Mesenteric fat pad (tissue), 1 donor: Measurements from ENCODE around the gene SORBS2. TPM values are rescaled to one million over a fixed set of nuclear protein-coding genes. Genes with fewer than 3 reads are reported as not detected.

Source experiments
- DNase-seq: peaks from one replicate; pipeline ENCODE4 v3.0.0-alpha.2; 2020; ENCODE audit warnings: low spot score
- total RNA-seq: library from RNA; stranded (reverse); fragmentation: NEBNext Ultra II Directional; extraction: Animal tissue kit (Norgen Biotek cat#: 25700); gene quantifications from one replicate; pipeline ENCODE4 v1.2.1, GENCODE V29; 2021
- donor health status: DM: yes; HTN: yes; CAD: no.

SORBS2 gene
- total RNA-seq, 1 donor from 2014 or later = 17.5 TPM

DNA sequence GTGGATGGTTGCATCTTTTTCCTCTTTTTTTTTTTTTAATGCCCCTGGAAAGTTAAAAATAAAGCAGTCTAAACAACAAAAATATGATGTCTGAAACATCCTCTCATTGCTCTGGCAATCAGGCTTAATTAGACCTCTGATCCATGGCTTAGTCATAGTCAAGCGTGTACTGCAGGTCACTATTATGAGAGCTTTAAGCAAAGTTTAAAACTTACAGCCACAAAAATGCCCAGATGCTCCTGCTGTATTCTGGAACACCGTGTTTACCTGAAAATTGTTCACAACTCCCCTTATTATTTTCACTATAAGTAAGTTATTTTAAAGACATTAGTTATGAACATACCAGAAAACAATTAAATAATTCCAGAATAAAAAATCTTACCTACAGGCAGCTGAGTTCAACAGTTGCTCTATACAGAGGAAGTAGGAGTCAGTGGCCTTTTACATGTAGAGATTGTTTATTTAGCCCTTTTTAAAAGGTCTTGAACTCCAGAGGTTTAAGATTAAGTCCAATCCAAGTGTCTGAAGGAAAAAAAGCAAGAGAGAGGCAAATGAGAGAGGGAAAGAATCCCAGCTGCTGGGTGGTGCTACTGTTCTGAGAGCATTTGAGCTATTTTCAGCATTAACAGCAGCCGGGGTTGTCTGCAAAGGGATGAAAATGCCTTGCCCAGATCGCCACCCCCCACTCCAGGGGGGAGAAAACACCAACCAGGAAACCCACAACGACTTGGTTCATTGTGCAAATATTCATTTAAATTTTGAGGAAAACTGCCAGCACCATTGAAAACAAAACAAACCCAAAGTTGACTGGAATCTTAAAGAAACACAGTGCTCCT lies 36.9 kb downstream of the SORBS2 start:
- no peak for DNase-seq

DNA sequence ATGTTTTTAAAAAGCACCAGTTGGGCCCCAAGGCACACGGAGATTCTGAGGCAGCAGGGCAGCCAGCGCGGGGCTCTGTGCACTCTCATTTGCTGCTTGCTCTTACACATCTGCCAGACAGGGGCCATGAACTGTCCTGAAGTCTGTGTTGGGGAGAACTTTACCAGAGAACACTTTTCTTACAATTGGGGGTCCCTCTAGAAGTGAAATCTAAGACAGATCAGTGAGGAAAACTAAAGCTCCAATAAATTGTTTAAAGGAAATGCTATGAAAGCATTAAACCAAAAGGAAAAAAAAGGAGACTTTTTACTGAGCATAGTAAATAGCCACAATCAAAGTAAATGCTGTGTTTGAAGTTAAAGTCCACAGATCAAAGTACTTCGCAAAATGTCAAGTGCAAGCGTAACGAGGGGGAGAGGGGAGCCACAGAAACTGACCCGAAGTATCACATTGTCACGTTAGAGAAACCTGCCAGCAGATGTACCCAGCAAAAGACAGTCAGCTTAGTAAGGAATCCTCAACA lies 37.8 kb downstream of the SORBS2 start:
- no peak for DNase-seq

DNA sequence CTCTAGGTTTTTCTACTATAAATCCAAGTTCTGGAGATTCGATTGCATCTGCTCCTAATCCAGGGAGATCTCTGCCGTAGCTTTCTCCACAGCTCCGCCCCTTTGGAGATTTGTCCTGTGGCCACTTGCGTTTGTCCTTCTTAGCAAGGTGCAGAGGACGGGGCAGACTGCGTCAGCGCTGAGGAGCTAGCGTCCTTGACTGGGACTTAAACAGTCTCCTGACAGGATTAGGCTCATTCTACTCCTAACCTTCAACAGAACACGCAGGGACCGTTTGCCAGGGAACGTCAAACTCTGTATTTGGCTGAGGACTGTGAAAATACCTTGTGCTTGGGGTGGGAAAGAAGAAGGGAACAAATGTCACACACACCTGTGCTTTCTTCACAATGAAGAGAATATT lies 38.6 kb downstream of the SORBS2 start:
- no peak for DNase-seq

DNA sequence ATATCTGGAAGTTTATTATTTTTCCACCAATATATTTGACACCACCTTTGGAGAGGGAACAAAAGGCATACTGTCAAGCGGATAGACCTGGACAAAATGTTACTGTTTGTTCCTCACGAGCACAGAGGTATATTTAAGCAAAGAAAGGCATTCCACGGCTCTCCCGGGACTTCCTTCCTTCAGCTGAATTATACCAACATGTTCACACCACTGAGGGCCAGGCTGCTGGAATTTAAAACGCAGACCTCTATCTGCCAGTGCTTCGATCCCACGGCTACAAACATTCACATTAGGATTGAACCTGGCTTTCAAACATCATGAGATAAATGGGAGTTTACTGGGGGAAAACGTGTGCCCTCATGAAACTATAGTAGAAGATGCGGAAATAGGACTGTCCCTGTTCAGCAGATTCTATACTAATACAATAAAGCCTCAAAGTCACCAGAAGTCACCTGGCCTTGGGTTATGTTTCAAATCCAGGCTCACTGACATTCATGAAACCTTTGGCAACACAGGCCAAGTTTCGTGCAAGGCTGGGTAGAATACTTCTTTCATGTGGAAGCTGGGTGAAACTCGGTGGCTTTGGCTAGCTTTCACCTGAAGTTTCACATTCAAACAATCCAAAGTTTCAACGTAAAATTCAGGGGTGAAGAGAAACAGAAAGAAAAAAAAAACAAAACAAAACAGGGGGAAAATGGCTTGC lies 39.5 kb downstream of the SORBS2 start:
- no peak for DNase-seq

DNA sequence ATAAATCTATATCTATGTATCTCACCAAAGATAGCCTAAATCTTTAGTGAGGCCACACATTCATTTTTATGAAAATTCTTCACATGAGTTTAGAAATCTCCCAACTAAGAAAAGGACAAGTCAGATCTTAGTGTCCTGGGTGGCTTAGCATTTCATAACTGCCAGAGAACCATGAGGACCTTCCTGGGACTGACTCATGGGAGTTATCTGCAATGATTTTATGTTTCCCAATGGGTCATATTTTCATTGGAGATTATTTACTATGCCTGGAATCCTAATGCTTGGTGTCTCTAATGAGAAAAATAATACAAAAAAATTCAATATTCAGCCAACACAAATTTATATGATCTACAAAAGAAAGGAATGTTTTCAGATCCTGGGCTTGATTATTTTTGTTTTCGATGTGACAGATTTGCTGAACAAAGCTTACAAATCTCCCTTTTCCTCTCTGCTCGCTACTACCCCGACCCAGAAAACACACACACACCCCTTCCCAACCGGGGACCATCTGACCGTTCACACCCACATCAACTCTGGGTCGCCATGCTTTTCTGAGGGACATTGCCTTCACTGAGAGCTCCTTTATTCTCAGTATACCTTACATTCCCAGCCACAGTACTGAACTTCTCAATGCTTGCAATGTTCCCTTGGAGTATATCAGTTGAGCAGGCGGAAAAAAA lies 40.1 kb downstream of the SORBS2 start:
- DNase-seq = no peak

DNA sequence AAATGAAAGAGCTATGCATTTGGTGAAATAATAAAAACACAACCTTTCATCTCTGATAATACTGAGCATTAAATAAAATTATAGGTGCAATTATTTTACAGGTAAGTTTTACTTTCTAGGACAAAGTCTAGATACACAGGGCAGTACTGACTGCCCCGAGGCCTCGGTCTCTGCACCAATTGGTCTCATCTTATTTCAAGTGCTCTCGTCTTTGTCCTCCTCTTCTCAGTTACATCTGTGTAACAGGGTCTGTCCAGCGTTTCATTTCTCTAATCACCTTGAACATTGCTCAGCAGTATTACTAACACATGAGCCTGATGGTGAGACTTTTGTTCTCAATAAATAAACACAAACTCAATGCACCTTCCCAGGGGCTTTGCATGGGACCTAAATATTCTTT lies 44.5 kb downstream of the SORBS2 start:
- DNase-seq = no peak

DNA sequence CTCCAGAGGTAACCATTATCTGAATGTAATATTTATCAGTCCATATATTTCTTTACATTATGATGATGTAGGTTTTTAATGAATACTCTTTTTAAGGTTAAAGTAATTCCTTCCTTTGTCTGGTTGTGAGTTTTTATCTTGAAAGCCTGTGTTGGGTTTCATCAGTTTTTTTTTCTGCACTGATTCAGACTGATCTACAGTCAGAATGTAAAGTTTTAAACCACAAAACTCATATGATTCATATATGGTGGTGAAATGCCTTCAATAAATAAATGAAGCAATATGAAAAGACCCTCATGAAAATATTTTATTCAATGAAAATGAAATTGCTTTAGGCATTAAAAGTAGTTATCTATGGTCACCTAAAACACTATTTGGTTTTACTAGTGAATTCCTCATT lies 47.1 kb downstream of the SORBS2 start:
- no peak for DNase-seq

DNA sequence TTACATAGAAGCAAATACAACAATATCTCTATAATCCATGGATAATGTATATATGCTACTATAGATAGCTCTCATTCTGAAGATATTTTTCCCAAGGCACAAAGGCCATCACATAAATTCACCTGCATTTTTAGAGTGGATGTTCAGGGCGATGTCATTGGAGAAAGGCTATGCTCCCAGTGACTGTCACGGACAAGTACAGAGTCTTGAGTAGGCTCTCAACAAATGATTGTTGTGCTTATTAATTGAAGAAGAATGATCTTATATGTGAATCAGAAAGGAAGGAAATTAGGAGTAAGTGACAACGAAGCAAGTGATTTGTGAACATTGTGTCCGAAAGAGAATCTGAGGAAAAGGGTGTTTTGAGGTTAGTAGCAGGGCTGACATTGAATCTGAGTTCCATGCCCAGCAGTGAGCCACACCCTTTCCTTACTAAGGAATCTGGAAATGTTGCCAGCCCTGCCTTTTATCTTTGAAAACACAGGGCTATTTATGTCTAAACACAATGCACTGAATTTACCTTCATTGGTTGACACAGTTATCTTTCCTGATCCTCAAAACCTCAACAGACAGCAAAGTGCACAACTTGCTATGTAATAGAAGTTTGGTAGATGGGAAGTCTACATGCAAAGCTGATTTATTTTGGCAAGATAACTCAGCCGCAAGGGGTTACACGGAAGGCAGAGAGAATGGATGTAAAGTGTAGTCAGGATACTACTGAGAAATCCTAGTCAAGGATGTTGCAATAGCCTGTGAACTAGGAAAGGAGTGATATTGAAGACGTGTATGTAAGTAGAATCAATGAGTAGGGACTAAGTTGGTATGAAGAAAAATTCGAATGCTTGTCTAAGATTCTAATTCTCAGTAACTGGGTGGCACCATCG lies 50.4 kb downstream of the SORBS2 start:
- no peak for DNase-seq

DNA sequence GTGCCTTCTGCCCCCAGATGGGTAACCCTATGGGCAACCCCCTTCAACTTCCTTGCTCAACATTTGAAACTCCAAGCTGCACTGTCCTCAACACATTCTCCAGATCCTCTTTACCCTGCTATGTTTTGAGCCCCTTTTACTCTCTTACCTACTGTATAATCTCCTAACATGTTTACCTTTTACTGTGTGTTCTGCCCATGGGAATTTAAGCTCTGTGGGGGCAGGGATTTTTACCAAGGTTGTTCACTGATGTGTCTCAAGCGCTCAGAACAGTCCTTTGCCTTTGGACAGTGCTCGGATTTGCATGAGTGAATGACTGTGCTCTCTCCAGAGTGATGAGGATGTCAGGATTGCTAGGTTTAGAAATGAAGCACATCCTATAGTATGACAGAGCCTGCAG lies 53.2 kb downstream of the SORBS2 start:
- no peak for DNase-seq

DNA sequence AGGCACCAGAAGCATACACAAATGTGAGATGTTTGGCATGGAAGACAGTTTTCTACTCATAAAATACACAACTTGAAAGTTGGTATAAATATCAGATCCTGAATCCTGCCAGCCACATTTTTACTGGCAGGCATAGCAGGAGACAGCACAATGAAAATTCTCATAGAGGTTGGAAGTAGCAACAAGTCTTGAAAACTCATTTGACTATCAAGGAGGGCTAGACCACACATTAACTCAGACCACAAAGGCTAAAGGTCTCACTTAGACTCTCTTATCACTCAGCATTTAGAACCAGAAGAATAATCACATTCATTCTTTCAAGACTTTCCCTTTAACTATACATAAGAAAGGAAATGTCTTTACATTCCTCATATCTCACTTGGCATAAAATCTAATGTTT lies 56.5 kb downstream of the SORBS2 start:
- DNase-seq = no peak

DNA sequence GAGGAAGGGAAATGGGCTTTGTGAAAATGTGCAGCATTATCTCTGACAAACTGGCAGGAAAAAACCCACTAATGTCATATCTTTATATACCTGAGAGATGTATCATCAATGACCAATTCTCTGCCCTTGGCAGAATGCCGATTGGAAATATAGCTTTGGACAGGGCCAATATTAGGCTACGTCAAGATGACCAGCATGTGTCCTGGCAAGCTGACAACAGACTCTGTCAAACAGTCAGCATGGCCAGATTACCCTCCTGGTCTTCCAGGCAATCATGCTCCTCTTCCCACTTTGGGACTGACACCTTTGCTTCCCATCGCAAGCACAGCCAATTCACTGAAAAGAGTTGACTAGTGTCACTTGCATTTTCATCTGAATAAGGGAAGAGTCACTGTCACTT lies 57.0 kb downstream of the SORBS2 start:
- no peak for DNase-seq

DNA sequence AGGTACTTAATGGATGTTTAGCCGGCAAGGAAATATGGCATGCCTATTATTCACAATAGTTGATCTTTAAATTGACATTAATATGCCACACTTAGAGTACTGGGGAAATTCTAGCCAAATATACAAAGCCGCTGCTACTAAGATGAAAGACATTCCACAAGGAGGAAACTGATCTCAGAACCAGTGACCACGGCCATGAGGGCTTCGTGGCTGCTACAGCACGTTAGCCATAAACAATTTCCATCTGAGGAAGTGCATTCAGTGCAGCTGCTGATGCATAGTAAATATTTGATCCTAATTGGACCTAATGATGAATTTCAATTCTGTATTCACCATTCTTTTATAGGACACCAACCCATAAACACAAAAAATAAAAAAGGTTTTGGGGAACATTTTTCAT lies 59.1 kb downstream of the SORBS2 start:
- DNase-seq = no peak

DNA sequence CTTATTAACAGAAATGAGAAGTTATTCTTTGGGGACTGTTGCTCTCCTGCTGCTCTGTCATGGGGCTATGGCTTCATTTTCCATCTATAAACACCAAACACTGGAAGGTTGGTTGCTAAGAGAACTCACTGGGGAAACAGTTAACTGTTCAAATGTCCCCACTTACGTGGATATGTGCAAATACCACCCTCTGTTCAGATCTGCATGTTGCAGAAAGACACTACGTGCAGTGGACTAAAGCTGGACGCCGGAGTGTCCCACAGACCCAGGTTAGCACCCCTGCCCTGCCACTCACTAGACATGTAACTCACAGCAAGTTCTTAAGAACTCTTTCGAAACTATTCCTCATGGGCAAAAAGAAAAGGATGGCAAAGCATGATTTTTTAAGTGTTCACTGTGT lies 62.1 kb downstream of the SORBS2 start:
- no peak for DNase-seq

DNA sequence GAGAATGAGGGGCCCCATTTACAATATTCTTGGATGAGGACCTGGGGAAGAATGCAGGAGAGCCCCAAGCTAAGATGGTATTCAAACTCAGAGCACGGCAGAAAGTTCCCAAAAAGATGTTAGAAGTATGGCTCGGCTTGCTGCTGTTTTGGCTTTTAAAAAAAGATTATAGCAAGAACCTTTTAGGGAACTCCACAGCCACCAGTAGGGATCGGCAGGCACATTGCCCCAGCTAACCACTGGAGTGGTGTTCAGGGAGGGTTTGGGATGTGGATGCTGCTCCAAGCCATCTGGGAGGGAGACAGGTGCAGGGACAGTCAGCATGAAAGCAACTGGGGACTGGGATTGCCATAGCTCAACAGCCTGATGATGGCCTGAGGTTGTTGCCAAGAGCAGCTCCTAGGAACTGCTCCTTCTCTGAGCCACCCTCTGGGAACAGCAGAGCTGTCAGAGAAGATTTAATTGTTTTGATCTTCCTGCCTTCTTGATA lies 63.0 kb downstream of the SORBS2 start:
- DNase-seq = no peak

DNA sequence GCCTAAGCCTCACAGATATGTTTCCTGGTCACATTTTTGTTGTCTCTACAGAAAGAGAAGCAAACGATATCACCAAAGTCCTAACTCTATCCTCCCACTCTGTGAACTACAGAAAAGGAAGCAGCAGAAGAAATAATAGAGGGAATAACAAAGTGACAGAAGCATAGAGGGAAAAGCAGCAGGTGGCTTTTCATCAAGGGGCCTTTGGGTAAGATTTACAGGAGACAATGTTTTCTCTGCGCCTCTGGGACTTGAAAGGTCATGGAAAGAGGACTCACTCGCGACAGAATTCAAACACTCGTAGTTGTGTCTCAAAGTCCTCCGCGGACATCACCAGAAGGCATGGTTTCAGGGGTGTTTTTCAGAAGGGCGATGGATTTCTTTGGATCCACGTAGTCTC lies 66.1 kb downstream of the SORBS2 start:
- DNase-seq = no peak

DNA sequence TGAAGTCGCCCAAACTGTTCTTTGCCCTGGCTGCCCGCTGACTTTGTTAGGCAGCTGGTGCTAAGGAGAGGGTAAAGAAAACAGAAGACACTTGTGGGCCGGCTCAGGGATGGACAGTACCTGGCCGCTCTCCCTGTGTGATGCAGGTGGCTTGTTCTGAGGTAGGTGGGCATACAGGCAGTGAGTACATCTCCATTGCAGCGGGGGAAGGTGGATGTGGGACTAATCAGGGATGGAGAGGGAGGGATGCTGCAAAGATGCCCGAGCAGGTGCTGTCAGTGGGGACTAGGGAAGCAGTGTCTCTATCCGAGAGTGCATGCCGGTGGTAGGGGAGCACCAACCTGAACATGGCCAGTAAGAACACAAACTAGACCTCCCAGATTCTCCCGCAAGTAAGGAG lies 67.0 kb downstream of the SORBS2 start:
- no peak for DNase-seq

DNA sequence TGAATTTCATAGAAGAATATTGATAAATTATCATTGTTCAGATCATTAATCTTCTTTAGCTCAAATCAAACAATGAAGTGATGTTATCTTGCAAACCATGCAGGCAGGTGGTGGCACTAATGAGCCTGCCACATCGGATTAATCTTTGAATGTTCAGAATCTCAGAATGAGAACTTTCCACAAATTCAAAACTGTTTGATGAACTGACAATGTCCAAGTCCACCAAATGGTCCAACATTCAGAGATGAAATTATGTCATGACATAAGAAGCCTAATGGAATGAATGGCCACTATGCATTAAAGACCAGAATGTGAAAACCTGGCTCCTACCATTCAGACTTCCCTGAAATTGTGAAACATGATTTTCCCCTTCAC lies 67.5 kb downstream of the SORBS2 start:
- DNase-seq = no peak

DNA sequence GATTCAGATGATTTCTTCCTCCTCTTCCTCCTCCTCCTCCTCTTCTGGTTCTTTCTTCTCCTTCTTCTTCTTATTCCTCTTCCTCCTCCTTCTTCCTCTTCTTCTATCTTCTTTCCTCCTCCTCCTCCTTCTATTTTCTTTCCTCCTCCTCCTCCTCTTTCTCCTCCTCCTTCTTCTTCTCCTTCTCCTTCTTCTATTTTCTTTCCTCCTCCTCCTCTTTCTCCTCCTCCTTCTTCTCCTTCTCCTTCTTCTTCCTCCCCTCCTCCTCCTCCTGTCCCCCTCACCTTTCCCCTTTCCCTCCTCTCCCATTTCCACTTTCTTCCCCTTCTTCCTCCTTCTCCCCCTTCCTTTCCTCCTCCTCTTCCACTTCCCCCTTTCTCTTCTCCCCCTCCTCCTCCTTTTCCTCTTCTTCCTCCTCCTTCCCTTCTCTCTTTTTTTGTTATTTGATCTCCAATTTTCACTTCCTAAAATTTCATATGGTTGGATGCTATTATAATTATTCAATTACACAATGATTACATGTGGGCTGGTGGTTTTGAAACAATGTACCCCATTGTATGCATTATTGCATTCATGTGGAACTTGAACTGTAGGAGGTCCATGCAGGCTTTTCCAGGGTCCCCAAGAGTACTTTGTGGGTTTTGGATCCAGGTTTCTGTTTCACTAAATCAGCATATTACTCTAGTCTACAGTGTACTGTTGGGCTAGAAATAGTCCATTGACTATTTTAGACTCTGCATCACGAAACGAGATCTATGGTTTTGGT lies 68.1 kb downstream of the SORBS2 start:
- no peak for DNase-seq

DNA sequence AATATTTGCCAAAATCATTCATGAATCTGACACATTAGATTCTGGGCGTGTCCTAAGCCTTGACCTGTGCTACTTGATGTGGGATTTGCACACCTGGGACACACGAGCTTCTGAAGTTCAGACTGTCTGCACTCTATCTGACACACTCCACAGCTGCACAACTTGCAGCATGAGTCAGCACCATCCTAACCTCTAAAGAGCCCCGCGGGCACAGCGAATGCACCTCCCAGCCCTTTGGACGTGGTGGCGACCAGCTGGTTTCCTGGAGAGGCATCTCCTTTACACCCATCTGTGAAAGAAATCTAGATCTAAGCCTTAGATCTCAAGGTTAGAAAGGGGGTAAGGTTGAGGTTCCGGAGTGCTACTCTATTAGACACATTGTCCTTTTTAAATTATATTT lies 69.2 kb downstream of the SORBS2 start:
- no peak for DNase-seq

DNA sequence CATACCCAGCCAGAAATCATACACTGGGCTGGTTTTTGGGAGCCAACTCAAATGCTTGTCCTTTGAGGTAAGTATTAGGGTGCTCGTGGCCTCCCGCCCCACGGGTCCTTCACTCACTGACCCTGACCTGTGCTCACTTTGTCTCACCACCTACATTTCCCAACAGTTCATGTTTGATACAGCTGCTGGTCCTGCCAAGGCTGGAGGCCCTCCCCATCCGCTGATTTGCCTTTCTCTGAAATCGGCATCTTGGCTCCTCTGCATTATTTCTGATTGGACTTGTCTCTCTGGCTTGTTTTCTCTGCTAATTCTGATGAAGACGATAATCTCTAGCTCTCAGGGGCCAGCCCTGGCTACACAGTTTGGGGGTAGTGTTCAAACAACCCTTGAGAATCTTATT lies 70.2 kb downstream of the SORBS2 start:
- no peak for DNase-seq
